ENCODE data around the gene AUTS2.

GRCh38 chr7:69929622-69930021 is 331.3 kb downstream of the AUTS2 start:
- TF ChIP-seq POLR2AphosphoS5 (IDR thresholded peaks at IDR 0.05) = no peak
- TF ChIP-seq POLR2A (IDR thresholded peaks at IDR 0.05) = no peak
